Activated naive CD4-positive, alpha-beta T cell treated with anti-CD3 and anti-CD28 coated beads, Interleukin-2, amount 10 ng/mL, durations not matched to agents 7 days and 5 days (primary cell): ENCODE data around the gene C6orf47.

ENCODE experiments used
- CTCF ChIA-PET: fragments of 350-600 bp; sonication (Branson Sonifier 250); formaldehyde crosslinking; loops from one replicate; lab custom pipeline; 2021; ENCODE audit warnings: antibody characterized with exemption; lab: Charles Lee
- DNase-seq: peaks from one replicate; pipeline ENCODE4 v3.0.0-alpha.2; 2020
- H3K27ac Mint-ChIP-seq: one replicate; pipeline ENCODE4 v1.8.0; 2021; ENCODE audit warnings: mild to moderate bottlenecking, moderate library complexity, mixed read lengths
- H3K27me3 Mint-ChIP-seq: one replicate; pipeline ENCODE4 v1.8.0; 2021; ENCODE audit warnings: mild to moderate bottlenecking, mixed read lengths
- H3K36me3 Mint-ChIP-seq: one replicate; pipeline ENCODE4 v1.8.0; 2021; ENCODE audit warnings: mixed read lengths
- H3K4me1 Mint-ChIP-seq: one replicate; pipeline ENCODE4 v1.8.0; 2021; ENCODE audit warnings: mixed read lengths
- H3K4me3 Mint-ChIP-seq: one replicate; pipeline ENCODE4 v1.8.0; 2021; ENCODE audit warnings: mild to moderate bottlenecking, moderate library complexity, mixed read lengths
- H3K9me3 Mint-ChIP-seq: one replicate; pipeline ENCODE4 v1.8.0; 2021; ENCODE audit warnings: mixed read lengths

C6orf47 gene

GRCh38 chr6:31692353-31692752 is 31.8 kb upstream of the C6orf47 start:
- no peak overlapping the region for H3K4me3 Mint-ChIP-seq
- DNase-seq, result no peak
- H3K27ac Mint-ChIP-seq, result no peak overlapping the region
- CTCF ChIA-PET, result no interaction called here
- H3K9me3 Mint-ChIP-seq, result no peaks in the 10 kb centered on the region
- no peaks in the 10 kb centered on the region for H3K27me3 Mint-ChIP-seq
- H3K4me1 Mint-ChIP-seq, result peaks cover 6% of the 10 kb centered on the region
- H3K36me3 Mint-ChIP-seq, result peaks cover 43% of the 10 kb centered on the region

GRCh38 chr6:31691564-31692108 is 31.1 kb upstream of the C6orf47 start:
- Mint-ChIP-seq H3K4me3 (no peak overlapping the region), H3K4me1 (peaks cover 4% of the 10 kb centered on the region), H3K27me3 (no peaks in the 10 kb centered on the region), H3K27ac (no peak overlapping the region), H3K36me3 (peaks cover 41% of the 10 kb centered on the region), H3K9me3 (no peaks in the 10 kb centered on the region)
- CTCF ChIA-PET, result interaction anchor here (1.7 kb wide), 1 partner anchor 12 kb away, joined by 3 read pairs; no protein-coding TSS in a partner anchor
- DNase-seq, result no peak

GRCh38 chr6:31691078-31691463 is 30.5 kb upstream of the C6orf47 start:
- DNase-seq, result no peak
- Mint-ChIP-seq H3K36me3 (peaks cover 43% of the 10 kb centered on the region), H3K27ac (no peak overlapping the region), H3K9me3 (no peaks in the 10 kb centered on the region), H3K4me1 (peaks cover 4% of the 10 kb centered on the region), H3K27me3 (no peaks in the 10 kb centered on the region), H3K4me3 (no peak overlapping the region)
- CTCF ChIA-PET, result interaction anchor here (1.0 to 2.2 kb wide), 3 partner anchors 11 to 79 kb away, joined by 3 to 8 read pairs (median 3); no protein-coding TSS in a partner anchor

GRCh38 chr6:31690231-31691077 is 29.9 kb upstream of the C6orf47 start:
- H3K4me1 Mint-ChIP-seq, result peaks cover 4% of the 10 kb centered on the region
- DNase-seq, result no peak
- CTCF ChIA-PET, result interaction anchor here (1.0 to 2.2 kb wide), 3 partner anchors 10 to 80 kb away, joined by 3 to 8 read pairs (median 3); no protein-coding TSS in a partner anchor

GRCh38 chr6:31689249-31690110 is 28.9 kb upstream of the C6orf47 start:
- Mint-ChIP-seq H3K27ac (no peak overlapping the region), H3K27me3 (no peaks in the 10 kb centered on the region), H3K36me3 (peaks cover 47% of the 10 kb centered on the region), H3K4me3 (no peak overlapping the region), H3K4me1 (peaks cover 4% of the 10 kb centered on the region), H3K9me3 (no peaks in the 10 kb centered on the region)
- peak; percentile 33 for DNase-seq
- CTCF ChIA-PET, result interaction anchor here (0.9 to 2.2 kb wide), 2 partner anchors 81 to 199 kb away, joined by 4 to 8 read pairs; no protein-coding TSS in a partner anchor

More at GRCh38 chr6:31690231-31691077, 29.9 kb upstream of the C6orf47 start:
- H3K36me3 Mint-ChIP-seq, result peaks cover 48% of the 10 kb centered on the region
- no peak overlapping the region for H3K4me3 Mint-ChIP-seq
- H3K27me3 Mint-ChIP-seq, result no peaks in the 10 kb centered on the region
- H3K27ac Mint-ChIP-seq, result no peak overlapping the region
- no peaks in the 10 kb centered on the region for H3K9me3 Mint-ChIP-seq

GRCh38 chr6:31687860-31688693 is 27.5 kb upstream of the C6orf47 start:
- Mint-ChIP-seq H3K4me3 (no peak overlapping the region), H3K4me1 (peaks cover 7% of the 10 kb centered on the region), H3K27me3 (no peaks in the 10 kb centered on the region), H3K9me3 (no peaks in the 10 kb centered on the region), H3K36me3 (peaks cover 45% of the 10 kb centered on the region), H3K27ac (no peak overlapping the region)
- no peak for DNase-seq
- CTCF ChIA-PET, result interaction anchor here (0.9 kb wide), 1 partner anchor 103 kb away, joined by 3 read pairs; no protein-coding TSS in a partner anchor

GRCh38 chr6:31687321-31687720 is 26.7 kb upstream of the C6orf47 start:
- H3K36me3 Mint-ChIP-seq, result peaks cover 41% of the 10 kb centered on the region
- peaks cover 7% of the 10 kb centered on the region for H3K4me1 Mint-ChIP-seq
- CTCF ChIA-PET, result interaction anchor here (0.9 kb wide), 1 partner anchor 104 kb away, joined by 3 read pairs; no protein-coding TSS in a partner anchor
- H3K9me3 Mint-ChIP-seq, result no peaks in the 10 kb centered on the region
- DNase-seq, result no peak
- H3K27me3 Mint-ChIP-seq, result no peaks in the 10 kb centered on the region
- H3K4me3 Mint-ChIP-seq, result no peak overlapping the region
- H3K27ac Mint-ChIP-seq, result no peak overlapping the region

- H3K27ac Mint-ChIP-seq, result no peak overlapping the region
Observed at GRCh38 chr6:31686483-31686882, 25.9 kb upstream of the C6orf47 start.

GRCh38 chr6:31683591-31683990 is 23.0 kb upstream of the C6orf47 start:
- Mint-ChIP-seq H3K4me1 (peaks cover 31% of the 10 kb centered on the region), H3K36me3 (peaks cover 24% of the 10 kb centered on the region), H3K4me3 (no peak overlapping the region), H3K9me3 (no peaks in the 10 kb centered on the region), H3K27me3 (peaks cover 11% of the 10 kb centered on the region), H3K27ac (no peak overlapping the region)
- DNase-seq, result no peak
- CTCF ChIA-PET, result interaction anchor here (1.1 to 1.5 kb wide), 2 partner anchors 147 to 179 kb away, joined by 3 to 5 read pairs; partner anchors contain the start of gene NEU1

More at GRCh38 chr6:31686483-31686882, 25.9 kb upstream of the C6orf47 start:
- H3K9me3 Mint-ChIP-seq, result no peaks in the 10 kb centered on the region
- H3K4me3 Mint-ChIP-seq, result no peak overlapping the region
- peaks cover 11% of the 10 kb centered on the region for H3K4me1 Mint-ChIP-seq
- no peak for DNase-seq
- peaks cover 2% of the 10 kb centered on the region for H3K27me3 Mint-ChIP-seq
- CTCF ChIA-PET, result no interaction called here
- H3K36me3 Mint-ChIP-seq, result peaks cover 41% of the 10 kb centered on the region

GRCh38 chr6:31681135-31681671 is 20.6 kb upstream of the C6orf47 start:
- peaks cover 14% of the 10 kb centered on the region for H3K27me3 Mint-ChIP-seq
- peaks cover 37% of the 10 kb centered on the region for H3K4me1 Mint-ChIP-seq
- H3K9me3 Mint-ChIP-seq, result no peaks in the 10 kb centered on the region
- peak overlapping the region; percentile 12 for H3K27ac Mint-ChIP-seq
- CTCF ChIA-PET, result interaction anchor here (0.7 to 1.6 kb wide), 11 partner anchors 49 to 271 kb away, joined by 3 to 9 read pairs (median 3); partner anchors contain the start of gene HSPA1B
- peak; percentile 63 for DNase-seq
- peaks cover 15% of the 10 kb centered on the region for H3K36me3 Mint-ChIP-seq
- peak overlapping the region; percentile 72 for H3K4me3 Mint-ChIP-seq

GRCh38 chr6:31680226-31681134 is 19.9 kb upstream of the C6orf47 start, which contains the start of gene LY6G5C:
TSS of gene LY6G5C (minus strand) at chr6:31681067. CDS start at chr6:31680373, 694 bp downstream.
- Mint-ChIP-seq H3K27ac (peak within 1 kb of the TSS; percentile 12), H3K27me3 (peaks cover 14% of the 10 kb centered on the region), H3K36me3 (peaks cover 7% of the 10 kb centered on the region), H3K4me3 (peak within 1 kb of the TSS; percentile 72), H3K9me3 (no peaks in the 10 kb centered on the region), H3K4me1 (peaks cover 37% of the 10 kb centered on the region)
- CTCF ChIA-PET, result interaction anchor here (0.7 to 1.6 kb wide), 15 partner anchors 11 to 271 kb away, joined by 3 to 9 read pairs (median 3); partner anchors contain the start of gene HSPA1B
- DNase-seq, result peak; percentile 75

GRCh38 chr6:31677955-31678354 is 17.4 kb upstream of the C6orf47 start:
- no peak for DNase-seq
- Mint-ChIP-seq H3K4me3 (no peak overlapping the region), H3K36me3 (peaks cover 7% of the 10 kb centered on the region), H3K27me3 (peaks cover 14% of the 10 kb centered on the region), H3K27ac (no peak overlapping the region), H3K9me3 (no peaks in the 10 kb centered on the region), H3K4me1 (peaks cover 34% of the 10 kb centered on the region)
- CTCF ChIA-PET, result no interaction called here
